Vagina (tissue), 2 donors: ENCODE measurements around the gene DES. TPM values are rescaled to one million over a fixed set of nuclear protein-coding genes. Genes with fewer than 3 reads are reported as not detected.

ENCODE experiments used
- DNase-seq, 2 donors: peaks; one replicate each; pipeline ENCODE4 v3.0.0-alpha.2; 2017; ENCODE audit errors: extremely low spot score in 2 of 2
- H3K27ac ChIP-seq: fragments of 200-600 bp; sonication (generic); one replicate; pipeline ENCODE4 v1.5.1; 2019
- H3K27me3 ChIP-seq: fragments of 200-600 bp; sonication (generic); one replicate; pipeline ENCODE4 v1.5.1; 2019
- H3K36me3 ChIP-seq, 2 donors: fragments of 200-600 bp; sonication (generic); one replicate each; pipeline ENCODE4 v1.5.1; 2017 to 2019
- H3K4me1 ChIP-seq: fragments of 200-600 bp; sonication (generic); one replicate; pipeline ENCODE4 v1.5.1; 2019
- H3K4me3 ChIP-seq, 2 donors: fragments of 200-600 bp; sonication (generic); 1 replicate in 1 of 2; 2 replicates in 1 of 2; pipeline ENCODE4 v1.5.1; 2016 to 2019
- H3K9me3 ChIP-seq: fragments of 200-600 bp; sonication (generic); one replicate; pipeline ENCODE4 v1.5.1; 2019
- POLR2A ChIP-seq, 2 donors: fragments of 450-650 bp; IDR thresholded peaks; one replicate each; pipeline ENCODE4 v1.6.1; 2017; ENCODE audit warnings: antibody characterized with exemption in 2 of 2, mild to moderate bottlenecking in 2 of 2, moderate library complexity in 2 of 2
- POLR2AphosphoS5 ChIP-seq, 2 donors: sonication (generic); formaldehyde crosslinking; IDR thresholded peaks; one replicate each; pipeline ENCODE4 v1.9.0; 2017; ENCODE audit warnings: antibody characterized with exemption in 2 of 2, mild to moderate bottlenecking in 2 of 2, low read depth in 1 of 2; ENCODE audit not compliant: insufficient read depth in 1 of 2
- intact Hi-C: fragments of 100-400 bp; cut with DNase I; formaldehyde crosslinking; loops from one replicate; pipeline ENCODE4 v1.15.1; 2023
- total RNA-seq: library from RNA; depleted of rRNA; stranded (reverse); fragments of >200 nt; gene quantifications from one replicate; pipeline ENCODE4 v1.2.3, GENCODE V29; 2016
- TF ChIP-seq, protein P1 (sequence below), 3 experiments: fragments of 450-650 bp in 2 of 3; fragments of 200-600 bp in 1 of 3; sonication (generic) in 1 of 3; IDR thresholded peaks; one replicate each; pipeline ENCODE4 v1.5.1; 2017 to 2019; ENCODE audit warnings: antibody characterized with exemption in 3 of 3, mild to moderate bottlenecking in 2 of 3, moderate library complexity in 2 of 3

Gene DES
- total RNA-seq, 1 donor from 2014 or later: 883 TPM

DNA sequence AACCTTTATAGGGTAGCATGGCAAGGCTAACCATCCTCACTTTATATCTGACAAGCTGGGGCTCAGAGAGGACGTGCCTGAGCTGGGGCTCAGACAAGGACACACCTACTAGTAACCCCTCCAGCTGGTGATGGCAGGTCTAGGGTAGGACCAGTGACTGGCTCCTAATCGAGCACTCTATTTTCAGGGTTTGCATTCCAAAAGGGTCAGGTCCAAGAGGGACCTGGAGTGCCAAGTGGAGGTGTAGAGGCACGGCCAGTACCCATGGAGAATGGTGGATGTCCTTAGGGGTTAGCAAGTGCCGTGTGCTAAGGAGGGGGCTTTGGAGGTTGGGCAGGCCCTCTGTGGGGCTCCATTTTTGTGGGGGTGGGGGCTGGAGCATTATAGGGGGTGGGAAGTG is 1.2 kb upstream of the DES start:
- intact Hi-C loops: no loop called here
- Histone ChIP-seq H3K27me3 (no peaks in the 10 kb centered on the region), H3K4me3 (no peak overlapping the region), H3K4me1 (peaks cover 22% of the 10 kb centered on the region), H3K36me3 (no peaks in the 10 kb centered on the region), H3K27ac (peak overlapping the region; percentile 66), H3K9me3 (no peaks in the 10 kb centered on the region)
- no peak for DNase-seq
- no peak for TF ChIP-seq POLR2A (IDR thresholded peaks at IDR 0.05)
- TF ChIP-seq, protein P1, sequence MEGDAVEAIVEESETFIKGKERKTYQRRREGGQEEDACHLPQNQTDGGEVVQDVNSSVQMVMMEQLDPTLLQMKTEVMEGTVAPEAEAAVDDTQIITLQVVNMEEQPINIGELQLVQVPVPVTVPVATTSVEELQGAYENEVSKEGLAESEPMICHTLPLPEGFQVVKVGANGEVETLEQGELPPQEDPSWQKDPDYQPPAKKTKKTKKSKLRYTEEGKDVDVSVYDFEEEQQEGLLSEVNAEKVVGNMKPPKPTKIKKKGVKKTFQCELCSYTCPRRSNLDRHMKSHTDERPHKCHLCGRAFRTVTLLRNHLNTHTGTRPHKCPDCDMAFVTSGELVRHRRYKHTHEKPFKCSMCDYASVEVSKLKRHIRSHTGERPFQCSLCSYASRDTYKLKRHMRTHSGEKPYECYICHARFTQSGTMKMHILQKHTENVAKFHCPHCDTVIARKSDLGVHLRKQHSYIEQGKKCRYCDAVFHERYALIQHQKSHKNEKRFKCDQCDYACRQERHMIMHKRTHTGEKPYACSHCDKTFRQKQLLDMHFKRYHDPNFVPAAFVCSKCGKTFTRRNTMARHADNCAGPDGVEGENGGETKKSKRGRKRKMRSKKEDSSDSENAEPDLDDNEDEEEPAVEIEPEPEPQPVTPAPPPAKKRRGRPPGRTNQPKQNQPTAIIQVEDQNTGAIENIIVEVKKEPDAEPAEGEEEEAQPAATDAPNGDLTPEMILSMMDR (IDR thresholded peaks at IDR 0.05): no peak
- TF ChIP-seq POLR2AphosphoS5 (IDR thresholded peaks at IDR 0.05; ENCODE audit: insufficient read depth in 1 of 2, low read depth in 1 of 2): no peak

DNA sequence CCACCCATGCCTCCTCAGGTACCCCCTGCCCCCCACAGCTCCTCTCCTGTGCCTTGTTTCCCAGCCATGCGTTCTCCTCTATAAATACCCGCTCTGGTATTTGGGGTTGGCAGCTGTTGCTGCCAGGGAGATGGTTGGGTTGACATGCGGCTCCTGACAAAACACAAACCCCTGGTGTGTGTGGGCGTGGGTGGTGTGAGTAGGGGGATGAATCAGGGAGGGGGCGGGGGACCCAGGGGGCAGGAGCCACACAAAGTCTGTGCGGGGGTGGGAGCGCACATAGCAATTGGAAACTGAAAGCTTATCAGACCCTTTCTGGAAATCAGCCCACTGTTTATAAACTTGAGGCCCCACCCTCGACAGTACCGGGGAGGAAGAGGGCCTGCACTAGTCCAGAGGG is 803 bp upstream of the DES start:
- no peaks in the 10 kb centered on the region for H3K36me3 ChIP-seq
- no peak overlapping the region for H3K4me3 ChIP-seq
- intact Hi-C loops: no loop called here
- no peaks in the 10 kb centered on the region for H3K9me3 ChIP-seq
- TF ChIP-seq POLR2A (IDR thresholded peaks at IDR 0.05) (no peak), POLR2AphosphoS5 (IDR thresholded peaks at IDR 0.05; ENCODE audit: insufficient read depth in 1 of 2, low read depth in 1 of 2) (no peak)
- TF ChIP-seq, protein P1 (IDR thresholded peaks at IDR 0.05): no peak
- peak overlapping the region; percentile 66 for H3K27ac ChIP-seq
- no peaks in the 10 kb centered on the region for H3K27me3 ChIP-seq
- H3K4me1 ChIP-seq: peaks cover 22% of the 10 kb centered on the region
- no peak for DNase-seq

DNA sequence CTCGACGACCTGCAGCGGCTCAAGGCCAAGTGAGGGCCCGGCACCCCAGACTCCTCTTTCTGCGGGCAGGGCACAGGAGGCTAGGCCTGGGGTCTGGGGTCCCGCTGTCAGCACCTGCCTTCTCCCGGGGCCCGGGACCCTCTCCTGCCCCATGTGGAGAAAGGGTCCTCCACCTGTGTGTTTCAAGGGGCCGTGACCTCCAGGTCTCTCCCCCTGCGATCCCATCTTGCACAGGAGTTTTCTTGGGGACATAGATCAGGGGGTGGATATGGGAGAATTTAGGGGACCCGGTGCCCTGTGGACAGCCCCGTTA is 791 bp downstream of the DES start:
- H3K36me3 ChIP-seq: no peaks in the 10 kb centered on the region
- H3K4me3 ChIP-seq: peak overlapping the region; percentile 46 to 53
- H3K27me3 ChIP-seq: no peaks in the 10 kb centered on the region
- H3K9me3 ChIP-seq: no peaks in the 10 kb centered on the region
- peak overlapping the region; percentile 66 for H3K27ac ChIP-seq
- no peak for DNase-seq
- intact Hi-C loops: no loop called here
- no peak for TF ChIP-seq POLR2A (IDR thresholded peaks at IDR 0.05)
- TF ChIP-seq, protein P1 (IDR thresholded peaks at IDR 0.05): no peak
- TF ChIP-seq POLR2AphosphoS5 (IDR thresholded peaks at IDR 0.05; ENCODE audit: insufficient read depth in 1 of 2, low read depth in 1 of 2): peak in 1 of 2 donors; percentile 57
- H3K4me1 ChIP-seq: peaks cover 22% of the 10 kb centered on the region

DNA sequence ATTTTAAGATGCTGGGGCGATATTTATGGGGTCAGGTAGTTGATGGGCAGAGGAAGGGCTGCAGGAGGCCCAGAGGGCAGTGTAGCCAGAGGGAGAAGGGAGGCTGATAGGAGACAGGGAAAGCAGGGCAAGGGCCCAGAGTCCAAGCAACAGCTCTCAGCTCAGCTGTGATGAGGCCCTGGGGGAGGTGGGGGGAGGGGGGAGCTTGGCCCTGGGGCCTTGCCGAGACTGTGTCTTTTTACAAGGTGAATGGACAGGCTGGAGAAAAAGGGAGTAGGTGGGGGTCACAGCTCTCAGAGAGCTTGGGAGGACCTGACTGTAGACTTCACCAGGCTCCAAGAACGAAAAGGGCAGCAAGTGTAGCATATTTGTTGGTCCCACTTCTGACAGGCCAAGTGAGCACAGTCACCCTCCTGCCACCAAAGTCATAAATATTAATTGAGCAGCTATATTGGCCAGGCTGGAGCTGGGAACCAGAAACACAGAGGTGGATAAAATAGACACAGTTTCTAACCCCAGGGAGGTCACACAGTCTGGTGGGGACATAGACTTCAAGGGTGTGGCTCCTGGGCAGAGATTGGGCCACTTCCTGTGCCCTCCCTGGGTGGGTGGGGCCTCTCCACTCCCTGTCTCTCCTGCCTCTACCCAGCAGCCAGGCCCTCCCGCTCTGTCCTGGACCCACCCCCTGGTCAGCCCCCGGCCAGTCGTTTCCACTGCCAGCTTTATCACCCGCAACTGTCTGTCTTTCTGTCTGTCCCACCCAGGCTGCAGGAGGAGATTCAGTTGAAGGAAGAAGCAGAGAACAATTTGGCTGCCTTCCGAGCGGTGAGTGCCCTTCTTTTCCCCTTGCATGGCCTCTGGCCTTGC is 1.4 kb downstream of the DES start:
- Histone ChIP-seq H3K4me1 (peaks cover 22% of the 10 kb centered on the region), H3K27ac (peak overlapping the region; percentile 66)

More for the DNA sequence above, 1.4 kb downstream of the DES start:
- Histone ChIP-seq H3K4me3 (peak overlapping the region; percentile 46 to 53), H3K36me3 (no peaks in the 10 kb centered on the region), H3K9me3 (no peaks in the 10 kb centered on the region), H3K27me3 (no peaks in the 10 kb centered on the region)
- intact Hi-C loops: no loop called here
- TF ChIP-seq POLR2A (IDR thresholded peaks at IDR 0.05): no peak
- no peak for TF ChIP-seq POLR2AphosphoS5 (IDR thresholded peaks at IDR 0.05; ENCODE audit: insufficient read depth in 1 of 2, low read depth in 1 of 2)
- TF ChIP-seq, protein P1 (IDR thresholded peaks at IDR 0.05): no peak
- no peak for DNase-seq
